IMR-90 (cell line): Measurements from ENCODE around the gene P2RX5. TPM values are rescaled to one million over a fixed set of nuclear protein-coding genes. Genes with fewer than 3 reads are reported as not detected.

ENCODE experiments used
- ATAC-seq: fragments of 200-7000 bp; cut with Tn5 transposase; 2 replicates; pipeline ENCODE4 v1.9.1; 2020; ENCODE audit warnings: low read depth, mild to moderate bottlenecking, moderate library complexity
- BruUV-seq: library from RNA; stranded (reverse); fragments of 400-500 nt; replicated peaks from 2 replicates; lab custom pipeline; 2021; lab: Mats Ljungman, UMichigan
- CTCF ChIA-PET: fragments of 300-600 bp; formaldehyde crosslinking; extraction: SDS; loops from one replicate; lab custom pipeline; 2021; ENCODE audit warnings: antibody characterized with exemption; lab: Yijun Ruan, JAX
- POLR2A ChIA-PET: fragments of 300-600 bp; sonication (Branson Sonifier 250); formaldehyde crosslinking; loops from one replicate; lab custom pipeline; 2022; ENCODE audit warnings: antibody characterized with exemption; ENCODE audit not compliant: unreplicated experiment; lab: Charles Lee
- DNase-seq: peaks from one replicate; pipeline ENCODE4 v3.0.0; 2013
- H2AFZ ChIP-seq: replicated peaks from 2 replicates; pipeline ENCODE3; 2013; ENCODE audit warnings: low read length, mild to moderate bottlenecking; ENCODE audit not compliant: poor library complexity
- H2AK5ac ChIP-seq: 2 replicates; pipeline ENCODE4 v1.6.1; 2013; ENCODE audit warnings: low read depth, low read length, inconsistent platforms
- H2AK9ac ChIP-seq: replicated peaks from 2 replicates; pipeline ENCODE3; 2013; ENCODE audit warnings: mild to moderate bottlenecking, low read depth, low read length, moderate library complexity; ENCODE audit not compliant: poor library complexity
- H2BK120ac ChIP-seq: 2 replicates; pipeline ENCODE4 v1.6.1; 2013; ENCODE audit warnings: low read depth, low read length, inconsistent platforms
- H2BK15ac ChIP-seq: 3 replicates; pipeline ENCODE4 v1.6.1; 2013; ENCODE audit warnings: low read depth, low read length, inconsistent platforms
- H2BK20ac ChIP-seq: 2 replicates; pipeline ENCODE4 v1.6.1; 2013; ENCODE audit warnings: low read depth, mild to moderate bottlenecking, inconsistent platforms, low read length, moderate library complexity
- H2BK5ac ChIP-seq: 2 replicates; pipeline ENCODE4 v1.6.1; 2013; ENCODE audit warnings: mild to moderate bottlenecking, low read depth, low read length, inconsistent platforms; ENCODE audit not compliant: poor library complexity, severe bottlenecking
- H3K14ac ChIP-seq: replicated peaks from 2 replicates; pipeline ENCODE4 v1.6.1; 2013; ENCODE audit warnings: low read depth, low read length, inconsistent platforms
- H3K18ac ChIP-seq: 2 replicates; pipeline ENCODE4 v1.6.1; 2013; ENCODE audit warnings: low read depth, low read length, control low read depth
- H3K23ac ChIP-seq: 2 replicates; pipeline ENCODE4 v1.6.1; 2013; ENCODE audit warnings: low read depth, low read length, inconsistent platforms
- H3K27ac ChIP-seq: 2 replicates; pipeline ENCODE4 v1.5.1; 2013; ENCODE audit warnings: mild to moderate bottlenecking, control low read depth, low read length; ENCODE audit not compliant: insufficient read depth
- H3K27me3 ChIP-seq: 2 replicates; pipeline ENCODE4 v1.6.1; 2013; ENCODE audit warnings: low read length; ENCODE audit not compliant: control insufficient read depth, insufficient read depth
- H3K36me3 ChIP-seq: 2 replicates; pipeline ENCODE4 v1.6.1; 2013; ENCODE audit warnings: low read length, mixed read lengths; ENCODE audit not compliant: control insufficient read depth, insufficient read depth
- H3K4ac ChIP-seq: 2 replicates; pipeline ENCODE4 v1.6.1; 2013; ENCODE audit warnings: low read depth, low read length, inconsistent platforms
- H3K4me1 ChIP-seq: 2 replicates; pipeline ENCODE4 v1.6.1; 2013; ENCODE audit warnings: low read length, mixed read lengths; ENCODE audit not compliant: control insufficient read depth, insufficient read depth
- H3K4me2 ChIP-seq: 2 replicates; pipeline ENCODE4 v1.6.1; 2013; ENCODE audit warnings: low read depth, mild to moderate bottlenecking, control low read depth, low read length, moderate library complexity
- H3K4me3 ChIP-seq: 2 replicates; pipeline ENCODE4 v1.5.1; 2013; ENCODE audit warnings: low read depth, mild to moderate bottlenecking, control low read depth, low read length, moderate library complexity; ENCODE audit not compliant: insufficient read depth
- H3K56ac ChIP-seq: 2 replicates; pipeline ENCODE4 v1.6.1; 2013; ENCODE audit warnings: low read length, inconsistent platforms; ENCODE audit not compliant: insufficient read depth; ENCODE audit errors: extremely low read depth
- H3K79me1 ChIP-seq, 2 experiments: 2 replicates each; pipeline ENCODE4 v1.6.1; 2013; ENCODE audit warnings: low read length in 2 of 2, inconsistent platforms in 1 of 2, low read depth in 1 of 2
- H3K9ac ChIP-seq: 2 replicates; pipeline ENCODE4 v1.6.1; 2013; ENCODE audit warnings: low read depth, low read length, control low read depth
- H3K9me1 ChIP-seq: 2 replicates; pipeline ENCODE4 v1.6.1; 2013; ENCODE audit warnings: low read length, inconsistent platforms; ENCODE audit not compliant: insufficient read depth
- H3K9me3 ChIP-seq: 2 replicates; pipeline ENCODE4 v1.6.1; 2013; ENCODE audit warnings: low read length; ENCODE audit not compliant: control insufficient read depth, insufficient read depth
- H4K20me1 ChIP-seq: 2 replicates; pipeline ENCODE4 v1.6.1; 2013; ENCODE audit warnings: low read length, inconsistent platforms; ENCODE audit not compliant: insufficient read depth
- H4K5ac ChIP-seq: 2 replicates; pipeline ENCODE4 v1.6.1; 2013; ENCODE audit warnings: mild to moderate bottlenecking, low read depth, low read length, control low read depth
- H4K8ac ChIP-seq, 2 experiments: 2 replicates each; pipeline ENCODE4 v1.6.1; 2013; ENCODE audit warnings: low read depth in 2 of 2, low read length in 2 of 2, control low read depth in 1 of 2, inconsistent platforms in 1 of 2
- H4K91ac ChIP-seq: 2 replicates; pipeline ENCODE4 v1.6.1; 2013; ENCODE audit warnings: low read depth, low read length, inconsistent platforms; ENCODE audit not compliant: insufficient read depth
- CEBPB ChIP-seq: IDR thresholded peaks from 2 replicates; pipeline ENCODE4 v1.6.1; 2012; ENCODE audit warnings: low read depth, low read length, improper control_type of control experiment
- CHD1 ChIP-seq: IDR thresholded peaks from 2 replicates; pipeline ENCODE4 v1.6.1; 2012; ENCODE audit warnings: low read depth, low read length, improper control_type of control experiment
- FOS ChIP-seq: fragments of 150-350 bp; IDR thresholded peaks from 2 replicates; pipeline ENCODE4 v1.6.1; 2016; ENCODE audit warnings: low read depth, low read length
- MAZ ChIP-seq: IDR thresholded peaks from 2 replicates; pipeline ENCODE4 v1.6.1; 2012; ENCODE audit warnings: low read depth, mild to moderate bottlenecking, low read length, improper control_type of control experiment, moderate library complexity, borderline replicate concordance
- NFE2L2 ChIP-seq: fragments of 150-350 bp; IDR thresholded peaks from 2 replicates; pipeline ENCODE4 v1.6.1; 2016; ENCODE audit warnings: low read depth, mild to moderate bottlenecking, low read length
- POLR2A ChIP-seq: IDR thresholded peaks from 2 replicates; pipeline ENCODE4 v1.6.1; 2012; ENCODE audit warnings: mild to moderate bottlenecking, low read depth, low read length
- RAD21 ChIP-seq: IDR thresholded peaks from 2 replicates; pipeline ENCODE4 v1.6.1; 2012; ENCODE audit warnings: low read length, improper control_type of control experiment
- RCOR1 ChIP-seq: IDR thresholded peaks from 2 replicates; pipeline ENCODE4 v1.6.1; 2012; ENCODE audit warnings: mild to moderate bottlenecking, low read length, improper control_type of control experiment; ENCODE audit not compliant: insufficient replicate concordance
- SMC3 ChIP-seq: fragments of 150-350 bp; IDR thresholded peaks from 2 replicates; pipeline ENCODE4 v1.6.1; 2016; ENCODE audit warnings: low read depth, mild to moderate bottlenecking, antibody characterized with exemption, low read length, moderate library complexity
- WGBS, 2 experiments: methylation state at CpG; one replicate each; pipeline versions ENCODE4 v1.1.5 to v1.1.7; 2013; ENCODE audit warnings: missing lambda C conversion rate in 2 of 2; ENCODE audit not compliant: insufficient read length in 1 of 2; ENCODE audit errors: extremely low coverage in 2 of 2; 5-methylcytosine and 5-hydroxymethylcytosine counted together
- dilution Hi-C: fragments of 300-500 bp; cut with HindIII; formaldehyde crosslinking; loops from one replicate; pipeline ENCODE4 v1.14.3; 2018; ENCODE audit warnings: low sequenced_read_pairs; ENCODE audit not compliant: unreplicated experiment
- in situ Hi-C: fragments of 300-500 bp; cut with MboI; formaldehyde crosslinking; loops from 3 replicates; pipeline ENCODE4 v1.14.3; 2019; ENCODE audit warnings: low sequenced_read_pairs, inconsistent platforms, mixed read lengths
- intact Hi-C: fragments of 100-400 bp; cut with micrococcal nuclease; formaldehyde crosslinking; loops from 2 replicates; pipeline ENCODE4 v1.10.0; 2022
- polyA plus RNA-seq, 3 experiments: library from polyadenylated mRNA; depleted of rRNA; stranded (reverse); fragments of >200 nt; gene quantifications; 2 replicates each; pipeline ENCODE4 v1.2.3, GENCODE V29; 2012; ENCODE audit warnings: low replicate concordance in 1 of 3
- total RNA-seq: library from RNA; depleted of rRNA; stranded (reverse); fragments of >200 nt; gene quantifications from 2 replicates; pipeline ENCODE4 v1.2.3, GENCODE V29; 2012
- TF ChIP-seq, protein P1 (sequence below): fragments of 150-350 bp; IDR thresholded peaks from 2 replicates; pipeline ENCODE4 v1.6.1; 2016; ENCODE audit warnings: low read depth, mild to moderate bottlenecking, low read length, moderate library complexity, borderline replicate concordance
- TF ChIP-seq, protein P2 (sequence below): fragments of 150-350 bp; IDR thresholded peaks from 2 replicates; pipeline ENCODE4 v1.6.1; 2017; ENCODE audit warnings: mild to moderate bottlenecking, antibody characterized with exemption, low read length, low read depth
- TF ChIP-seq, protein P3 (sequence below): conservative IDR thresholded peaks from 2 replicates; pipeline ENCODE4 v1.5.1; 2012; ENCODE audit warnings: mild to moderate bottlenecking, low read depth, low read length, improper control_type of control experiment

The P2RX5 gene
- total and polyA plus RNA-seq, 2 of the 4 experiments (the other 2 are of a cell fraction), result 1.8 to 3.7 TPM

DNA sequence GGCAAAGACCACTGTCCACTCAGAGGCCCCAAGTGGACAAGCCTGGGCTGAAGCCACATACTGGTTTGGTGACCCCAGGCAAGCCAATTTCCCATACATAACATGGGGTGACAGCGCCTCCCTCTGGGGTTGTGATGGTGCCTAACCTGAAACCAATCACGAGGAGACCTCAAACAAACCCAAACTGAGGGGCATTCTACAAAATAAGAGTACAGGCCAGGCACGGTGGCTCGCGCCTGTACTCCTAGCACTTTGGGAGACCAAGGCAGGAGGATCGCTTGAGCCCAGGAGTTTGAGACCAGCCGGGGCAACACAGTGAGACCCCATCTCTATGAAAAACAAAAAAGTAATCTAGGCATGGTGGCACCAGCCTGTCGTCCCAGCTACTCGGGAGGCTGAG lies 3.6 kb downstream of the P2RX5 start:
- peaks cover 4% of the 10 kb centered on the region; the same call in 1 of the 2 replicates for H3K4me1 ChIP-seq
- no peaks in the 10 kb centered on the region for H3K9me1 ChIP-seq
- 93% methylated on average over 3 of the region's 9 CpGs; no CpG with 5 or more reads in 1 of the 2 experiments for WGBS, 2 experiments
- H2BK20ac ChIP-seq, result no peak overlapping the region
- H3K18ac ChIP-seq, result no peak overlapping the region
- peaks cover 12% of the 10 kb centered on the region for H3K27me3 ChIP-seq
- no peak overlapping the region for H2BK120ac ChIP-seq
- H3K36me3 ChIP-seq, result no peaks in the 10 kb centered on the region
- ChIA-PET CTCF (no interaction called here), POLR2A (no interaction called here)
- no peak overlapping the region for H3K27ac ChIP-seq
- no peak overlapping the region for H3K4ac ChIP-seq
- H3K4me2 ChIP-seq, result no peak overlapping the region
- H2BK5ac ChIP-seq, result no peak overlapping the region
- DNase-seq, result no peak
- H3K4me3 ChIP-seq, result no peak overlapping the region
- H2AFZ ChIP-seq, result no peak overlapping the region
- no peak overlapping the region for H2AK9ac ChIP-seq
- H4K5ac ChIP-seq, result no peak overlapping the region
- in situ Hi-C loops, result no loop called here
- H3K14ac ChIP-seq, result no peak overlapping the region
- intact Hi-C loops, result no loop called here
- dilution Hi-C loops, result no loop called here
- no peaks in the 10 kb centered on the region for H3K79me1 ChIP-seq
- no TSS peak for BruUV-seq
- no peak overlapping the region for H3K56ac ChIP-seq
- no peak overlapping the region for H3K9ac ChIP-seq
- no peak for ATAC-seq
- no peak overlapping the region for H4K91ac ChIP-seq
- no peak overlapping the region for H2AK5ac ChIP-seq
- no peak overlapping the region for H2BK15ac ChIP-seq
- no peak overlapping the region for H4K8ac ChIP-seq
- no peak overlapping the region for H3K23ac ChIP-seq
- TF ChIP-seq POLR2A (no peak), CEBPB (no peak), SMC3 (no peak), NFE2L2 (no peak), RCOR1 (no peak), FOS (no peak), MAZ (no peak), RAD21 (no peak), CHD1 (no peak)
- TF ChIP-seq, protein P1, sequence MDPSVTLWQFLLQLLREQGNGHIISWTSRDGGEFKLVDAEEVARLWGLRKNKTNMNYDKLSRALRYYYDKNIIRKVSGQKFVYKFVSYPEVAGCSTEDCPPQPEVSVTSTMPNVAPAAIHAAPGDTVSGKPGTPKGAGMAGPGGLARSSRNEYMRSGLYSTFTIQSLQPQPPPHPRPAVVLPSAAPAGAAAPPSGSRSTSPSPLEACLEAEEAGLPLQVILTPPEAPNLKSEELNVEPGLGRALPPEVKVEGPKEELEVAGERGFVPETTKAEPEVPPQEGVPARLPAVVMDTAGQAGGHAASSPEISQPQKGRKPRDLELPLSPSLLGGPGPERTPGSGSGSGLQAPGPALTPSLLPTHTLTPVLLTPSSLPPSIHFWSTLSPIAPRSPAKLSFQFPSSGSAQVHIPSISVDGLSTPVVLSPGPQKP, result no peak
- TF ChIP-seq, protein P2, sequence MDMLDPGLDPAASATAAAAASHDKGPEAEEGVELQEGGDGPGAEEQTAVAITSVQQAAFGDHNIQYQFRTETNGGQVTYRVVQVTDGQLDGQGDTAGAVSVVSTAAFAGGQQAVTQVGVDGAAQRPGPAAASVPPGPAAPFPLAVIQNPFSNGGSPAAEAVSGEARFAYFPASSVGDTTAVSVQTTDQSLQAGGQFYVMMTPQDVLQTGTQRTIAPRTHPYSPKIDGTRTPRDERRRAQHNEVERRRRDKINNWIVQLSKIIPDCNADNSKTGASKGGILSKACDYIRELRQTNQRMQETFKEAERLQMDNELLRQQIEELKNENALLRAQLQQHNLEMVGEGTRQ, result no peak
- TF ChIP-seq, protein P3, sequence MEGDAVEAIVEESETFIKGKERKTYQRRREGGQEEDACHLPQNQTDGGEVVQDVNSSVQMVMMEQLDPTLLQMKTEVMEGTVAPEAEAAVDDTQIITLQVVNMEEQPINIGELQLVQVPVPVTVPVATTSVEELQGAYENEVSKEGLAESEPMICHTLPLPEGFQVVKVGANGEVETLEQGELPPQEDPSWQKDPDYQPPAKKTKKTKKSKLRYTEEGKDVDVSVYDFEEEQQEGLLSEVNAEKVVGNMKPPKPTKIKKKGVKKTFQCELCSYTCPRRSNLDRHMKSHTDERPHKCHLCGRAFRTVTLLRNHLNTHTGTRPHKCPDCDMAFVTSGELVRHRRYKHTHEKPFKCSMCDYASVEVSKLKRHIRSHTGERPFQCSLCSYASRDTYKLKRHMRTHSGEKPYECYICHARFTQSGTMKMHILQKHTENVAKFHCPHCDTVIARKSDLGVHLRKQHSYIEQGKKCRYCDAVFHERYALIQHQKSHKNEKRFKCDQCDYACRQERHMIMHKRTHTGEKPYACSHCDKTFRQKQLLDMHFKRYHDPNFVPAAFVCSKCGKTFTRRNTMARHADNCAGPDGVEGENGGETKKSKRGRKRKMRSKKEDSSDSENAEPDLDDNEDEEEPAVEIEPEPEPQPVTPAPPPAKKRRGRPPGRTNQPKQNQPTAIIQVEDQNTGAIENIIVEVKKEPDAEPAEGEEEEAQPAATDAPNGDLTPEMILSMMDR, result no peak
- no peaks in the 10 kb centered on the region for H3K9me3 ChIP-seq
- no peaks in the 10 kb centered on the region for H4K20me1 ChIP-seq
